Measurements from ENCODE around the gene BLCAP. TPM values are rescaled to one million over a fixed set of nuclear protein-coding genes. Genes with fewer than 3 reads are reported as not detected.
"Not testable (repeated sequence)": the region's sequence is repeated elsewhere in the genome, so short reads cannot be mapped to it uniquely, and the experiment has no call there.

BLCAP gene
- total RNA-seq, 1 donor from 2014 or later, result 111 TPM

- TF ChIP-seq CTCF (IDR thresholded peaks at IDR 0.05; ENCODE audit: insufficient read depth, low read depth, low read length), result no peak
- TF ChIP-seq EZH2 (IDR thresholded peaks at IDR 0.05; ENCODE audit: insufficient read depth, low read length), result no peak
- no peak for FAIRE-seq
These were observed 34.7 kb downstream of the BLCAP start for GRCh38 chr20:37492945-37493344.

GRCh38 chr20:37492096-37492625 is 35.5 kb downstream of the BLCAP start:
- no peak overlapping the region for H3K4me3 Mint-ChIP-seq (ENCODE audit: unreplicated experiment)
- no peak overlapping the region for H3K9ac ChIP-seq (ENCODE audit: low read length)
- no peak for FAIRE-seq
- no peak for DNase-seq (ENCODE audit: low read depth)
- no peak overlapping the region for H3K4me2 ChIP-seq (ENCODE audit: low read length)
- no peaks in the 10 kb centered on the region for H3K36me3 ChIP-seq (ENCODE audit: insufficient read depth, low read length)
- no peaks in the 10 kb centered on the region for H3K4me1 Mint-ChIP-seq (ENCODE audit: low read depth, unreplicated experiment)
- H3K9me3 ChIP-seq (ENCODE audit: insufficient read depth, low read depth, low read length), result no peaks in the 10 kb centered on the region
- H3K9me3 Mint-ChIP-seq (ENCODE audit: unreplicated experiment), result peaks cover 14% of the 10 kb centered on the region
- TF ChIP-seq CTCF (IDR thresholded peaks at IDR 0.05; ENCODE audit: insufficient read depth, low read depth, low read length) (no peak), EZH2 (IDR thresholded peaks at IDR 0.05; ENCODE audit: insufficient read depth, low read length) (no peak)
- no peaks in the 10 kb centered on the region for H3K79me2 ChIP-seq (ENCODE audit: insufficient read depth, low read length)
- peaks cover 29% of the 10 kb centered on the region for H3K36me3 Mint-ChIP-seq (ENCODE audit: low read depth, unreplicated experiment)
- H3K4me3 ChIP-seq (ENCODE audit: insufficient read depth, low read depth, low read length), result no peak overlapping the region
- no peak overlapping the region for H2AFZ ChIP-seq (ENCODE audit: low read depth, low read length)
- H3K27me3 Mint-ChIP-seq (ENCODE audit: low read depth, unreplicated experiment), result peaks cover 12% of the 10 kb centered on the region
- H3K27ac ChIP-seq (ENCODE audit: low read depth, low read length), result no peak overlapping the region
- H3K27ac Mint-ChIP-seq (ENCODE audit: unreplicated experiment), result no peak overlapping the region
- H4K20me1 ChIP-seq (ENCODE audit: insufficient read depth, low read length), result peaks cover 2% of the 10 kb centered on the region
- no peaks in the 10 kb centered on the region for H3K4me1 ChIP-seq (ENCODE audit: insufficient read depth, low read length)
- H3K27me3 ChIP-seq (ENCODE audit: insufficient read depth, low read length), result no peaks in the 10 kb centered on the region

More at GRCh38 chr20:37492945-37493344, 34.7 kb downstream of the BLCAP start:
- Histone ChIP-seq H3K36me3 (ENCODE audit: insufficient read depth, low read length) (no peaks in the 10 kb centered on the region), H3K9me3 (ENCODE audit: insufficient read depth, low read depth, low read length) (no peaks in the 10 kb centered on the region), H3K4me2 (ENCODE audit: low read length) (no peak overlapping the region), H3K27me3 (ENCODE audit: insufficient read depth, low read length) (no peaks in the 10 kb centered on the region), H3K27ac (ENCODE audit: low read depth, low read length) (no peak overlapping the region), H3K79me2 (ENCODE audit: insufficient read depth, low read length) (no peaks in the 10 kb centered on the region), H3K4me1 (ENCODE audit: insufficient read depth, low read length) (no peaks in the 10 kb centered on the region), H2AFZ (ENCODE audit: low read depth, low read length) (no peak overlapping the region), H4K20me1 (ENCODE audit: insufficient read depth, low read length) (peaks cover 3% of the 10 kb centered on the region), H3K4me3 (ENCODE audit: insufficient read depth, low read depth, low read length) (no peak overlapping the region), H3K9ac (ENCODE audit: low read length) (no peak overlapping the region)
- peaks cover 9% of the 10 kb centered on the region for H3K27me3 Mint-ChIP-seq (ENCODE audit: low read depth, unreplicated experiment)
- H3K4me3 Mint-ChIP-seq (ENCODE audit: unreplicated experiment), result no peak overlapping the region
- DNase-seq (ENCODE audit: low read depth), result no peak
- peaks cover 29% of the 10 kb centered on the region for H3K36me3 Mint-ChIP-seq (ENCODE audit: low read depth, unreplicated experiment)
- H3K9me3 Mint-ChIP-seq (ENCODE audit: unreplicated experiment), result peaks cover 14% of the 10 kb centered on the region
- no peak overlapping the region for H3K27ac Mint-ChIP-seq (ENCODE audit: unreplicated experiment)
- peaks cover 4% of the 10 kb centered on the region for H3K4me1 Mint-ChIP-seq (ENCODE audit: low read depth, unreplicated experiment)

- H4K20me1 ChIP-seq (ENCODE audit: insufficient read depth, low read length), result no peaks in the 10 kb centered on the region
- Mint-ChIP-seq H3K4me3 (ENCODE audit: unreplicated experiment) (no peak overlapping the region), H3K4me1 (ENCODE audit: low read depth, unreplicated experiment) (no peaks in the 10 kb centered on the region), H3K27me3 (ENCODE audit: low read depth, unreplicated experiment) (peaks cover 20% of the 10 kb centered on the region), H3K9me3 (ENCODE audit: unreplicated experiment) (peaks cover 14% of the 10 kb centered on the region), H3K27ac (ENCODE audit: unreplicated experiment) (no peak overlapping the region), H3K36me3 (ENCODE audit: low read depth, unreplicated experiment) (peaks cover 30% of the 10 kb centered on the region)
- TF ChIP-seq EZH2 (IDR thresholded peaks at IDR 0.05; ENCODE audit: insufficient read depth, low read length), result no peak
- no peak for TF ChIP-seq CTCF (IDR thresholded peaks at IDR 0.05; ENCODE audit: insufficient read depth, low read depth, low read length)
- H3K27ac ChIP-seq (ENCODE audit: low read depth, low read length), result no peak overlapping the region
- H3K79me2 ChIP-seq (ENCODE audit: insufficient read depth, low read length), result no peaks in the 10 kb centered on the region
- FAIRE-seq, result no peak
- H3K36me3 ChIP-seq (ENCODE audit: insufficient read depth, low read length), result no peaks in the 10 kb centered on the region
- H3K9me3 ChIP-seq (ENCODE audit: insufficient read depth, low read depth, low read length), result no peaks in the 10 kb centered on the region
- no peak for DNase-seq (ENCODE audit: low read depth)
- no peaks in the 10 kb centered on the region for H3K27me3 ChIP-seq (ENCODE audit: insufficient read depth, low read length)
- no peak overlapping the region for H3K4me2 ChIP-seq (ENCODE audit: low read length)
- H2AFZ ChIP-seq (ENCODE audit: low read depth, low read length), result no peak overlapping the region
- no peaks in the 10 kb centered on the region for H3K4me1 ChIP-seq (ENCODE audit: insufficient read depth, low read length)
- no peak overlapping the region for H3K9ac ChIP-seq (ENCODE audit: low read length)
- no peak overlapping the region for H3K4me3 ChIP-seq (ENCODE audit: insufficient read depth, low read depth, low read length)
These were observed 36.9 kb downstream of the BLCAP start for GRCh38 chr20:37490663-37491350.

GRCh38 chr20:37486209-37486608 is 41.5 kb downstream of the BLCAP start:
- not testable (repeated sequence) for H3K79me2 ChIP-seq (ENCODE audit: insufficient read depth, low read length); DNase-seq (ENCODE audit: low read depth); H3K9ac ChIP-seq (ENCODE audit: low read length); H3K36me3 ChIP-seq (ENCODE audit: insufficient read depth, low read length); H3K4me1 Mint-ChIP-seq (ENCODE audit: low read depth, unreplicated experiment); H3K27ac ChIP-seq (ENCODE audit: low read depth, low read length); H3K27ac Mint-ChIP-seq (ENCODE audit: unreplicated experiment); H3K4me2 ChIP-seq (ENCODE audit: low read length); H3K9me3 ChIP-seq (ENCODE audit: insufficient read depth, low read depth, low read length); H3K27me3 ChIP-seq (ENCODE audit: insufficient read depth, low read length); H4K20me1 ChIP-seq (ENCODE audit: insufficient read depth, low read length); H3K4me3 Mint-ChIP-seq (ENCODE audit: unreplicated experiment); H3K4me1 ChIP-seq (ENCODE audit: insufficient read depth, low read length); H3K36me3 Mint-ChIP-seq (ENCODE audit: low read depth, unreplicated experiment); H2AFZ ChIP-seq (ENCODE audit: low read depth, low read length); H3K4me3 ChIP-seq (ENCODE audit: insufficient read depth, low read depth, low read length); FAIRE-seq
- H3K9me3 Mint-ChIP-seq (ENCODE audit: unreplicated experiment), result peaks cover 13% of the 10 kb centered on the region
- H3K27me3 Mint-ChIP-seq (ENCODE audit: low read depth, unreplicated experiment), result peaks cover 24% of the 10 kb centered on the region

Measured in astrocyte (in vitro differentiated cells and primary cell).